Stimulated activated CD4-positive, alpha-beta T cell treated with anti-CD3 and anti-CD28 coated beads, TNF-alpha, amount 100 ng/mL, for 4 hours (primary cell): Measurements from ENCODE around the gene LRRTM3.

Source experiments
- DNase-seq, 3 experiments: peaks; one replicate each; pipeline ENCODE4 v3.0.0-alpha.2; 2020; ENCODE audit warnings: low read depth in 3 of 3

Gene LRRTM3

GRCh38 chr10:66925896-66926715 is at the start of gene LRRTM3:
Gene LRRTM3, plus strand, starts transcription at chr10:66926036.
- no peak for DNase-seq

DNA sequence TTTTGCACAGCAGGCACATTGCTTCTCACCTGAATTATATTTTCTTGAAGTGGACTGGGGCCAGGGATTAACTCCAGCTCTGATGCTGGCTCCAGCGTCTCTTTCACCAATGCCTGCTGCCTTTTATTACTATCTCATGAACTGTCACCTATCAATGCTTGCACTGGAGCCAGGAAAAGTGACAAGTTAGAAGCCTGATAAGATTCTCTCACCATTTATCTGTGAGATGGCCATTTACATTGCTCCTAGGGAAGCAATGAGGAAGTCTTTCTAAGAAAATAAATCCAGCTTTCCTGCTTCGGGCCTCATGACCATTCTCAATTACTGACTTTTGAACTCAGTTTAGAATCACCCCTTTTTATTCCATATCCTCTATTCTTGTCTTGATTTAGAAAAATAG is 48.5 kb upstream of the LRRTM3 start:
- DNase-seq: no peak

- no peak for DNase-seq
These were observed 45.5 kb upstream of the LRRTM3 start for GRCh38 chr10:66880292-66880691.

GRCh38 chr10:66880826-66881225 is 45.0 kb upstream of the LRRTM3 start:
- DNase-seq: no peak

GRCh38 chr10:66881814-66882213 is 44.0 kb upstream of the LRRTM3 start:
- DNase-seq: no peak

DNA sequence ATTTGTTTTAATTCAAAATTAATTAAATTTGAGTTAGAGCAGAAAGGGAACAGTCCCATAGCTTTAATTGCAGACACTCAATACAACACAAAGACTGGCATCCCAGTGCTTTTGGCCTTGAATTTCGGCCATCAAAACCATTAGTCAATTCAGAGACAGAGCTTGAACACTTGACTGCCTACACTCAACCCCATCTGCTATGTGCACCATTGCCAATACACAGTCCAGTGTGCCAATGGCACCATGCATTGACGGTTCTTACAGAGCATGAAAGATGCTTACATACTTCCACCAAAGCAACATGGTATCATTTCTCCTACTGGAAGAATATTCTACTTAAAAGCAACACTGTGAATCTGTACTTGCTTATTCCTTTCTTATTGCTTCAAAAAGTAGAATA is 43.6 kb upstream of the LRRTM3 start:
- no peak for DNase-seq

GRCh38 chr10:66886848-66887247 is 39.0 kb upstream of the LRRTM3 start:
- DNase-seq: no peak

GRCh38 chr10:66888237-66888636 is 37.6 kb upstream of the LRRTM3 start:
- DNase-seq: no peak

DNA sequence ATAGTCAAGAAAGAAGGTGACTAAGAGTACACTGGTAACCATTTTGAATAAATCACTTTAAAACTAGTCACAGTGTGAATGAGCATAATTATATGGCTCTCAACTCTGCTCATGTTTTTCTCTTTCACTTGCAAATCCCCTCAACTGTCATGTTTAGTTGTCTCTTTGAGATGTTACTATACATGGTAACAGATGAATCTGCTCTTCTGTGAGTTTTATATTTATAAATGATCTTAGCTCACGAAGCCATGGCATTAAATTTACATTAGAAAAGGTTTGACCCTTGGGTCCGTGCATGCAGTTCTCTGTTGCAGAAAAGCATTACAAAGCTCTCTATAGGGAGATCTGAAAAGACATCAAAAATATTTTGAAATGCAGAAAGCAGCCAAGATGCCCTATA is 33.0 kb upstream of the LRRTM3 start:
- DNase-seq: no peak

DNA sequence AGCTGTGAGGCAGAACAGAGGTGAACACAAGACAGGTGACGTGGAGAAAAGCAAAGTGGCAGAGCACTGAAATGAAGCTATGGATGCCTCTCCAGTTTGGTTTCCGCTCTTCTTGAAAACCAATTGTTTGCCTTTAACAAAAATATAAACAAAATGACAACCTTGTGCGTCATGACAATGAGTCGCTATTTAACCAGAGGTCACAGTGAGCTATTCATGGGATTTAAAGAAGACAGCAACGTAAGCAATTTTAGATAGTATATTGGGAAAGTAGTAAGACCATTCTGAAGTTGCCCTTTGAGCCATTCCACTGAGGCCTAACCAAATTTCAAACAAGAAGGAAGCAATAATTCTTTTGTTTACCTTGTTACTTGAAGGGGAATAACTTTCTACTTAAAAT is 15.2 kb upstream of the LRRTM3 start:
- DNase-seq: no peak

- no peak for DNase-seq
These were observed 9.8 kb upstream of the LRRTM3 start for GRCh38 chr10:66916030-66916429.

- DNase-seq: no peak
These were observed 8.7 kb upstream of the LRRTM3 start for GRCh38 chr10:66917104-66917503.

GRCh38 chr10:66919248-66919647 is 6.6 kb upstream of the LRRTM3 start:
- no peak for DNase-seq

- no peak for DNase-seq
These were observed 1.0 kb upstream of the LRRTM3 start for GRCh38 chr10:66924674-66925345.

- DNase-seq: no peak
These were observed 463 bp upstream of the LRRTM3 start for GRCh38 chr10:66925373-66925772.

GRCh38 chr10:66926841-66927240 is 1.0 kb downstream of the LRRTM3 start:
- DNase-seq: no peak

DNA sequence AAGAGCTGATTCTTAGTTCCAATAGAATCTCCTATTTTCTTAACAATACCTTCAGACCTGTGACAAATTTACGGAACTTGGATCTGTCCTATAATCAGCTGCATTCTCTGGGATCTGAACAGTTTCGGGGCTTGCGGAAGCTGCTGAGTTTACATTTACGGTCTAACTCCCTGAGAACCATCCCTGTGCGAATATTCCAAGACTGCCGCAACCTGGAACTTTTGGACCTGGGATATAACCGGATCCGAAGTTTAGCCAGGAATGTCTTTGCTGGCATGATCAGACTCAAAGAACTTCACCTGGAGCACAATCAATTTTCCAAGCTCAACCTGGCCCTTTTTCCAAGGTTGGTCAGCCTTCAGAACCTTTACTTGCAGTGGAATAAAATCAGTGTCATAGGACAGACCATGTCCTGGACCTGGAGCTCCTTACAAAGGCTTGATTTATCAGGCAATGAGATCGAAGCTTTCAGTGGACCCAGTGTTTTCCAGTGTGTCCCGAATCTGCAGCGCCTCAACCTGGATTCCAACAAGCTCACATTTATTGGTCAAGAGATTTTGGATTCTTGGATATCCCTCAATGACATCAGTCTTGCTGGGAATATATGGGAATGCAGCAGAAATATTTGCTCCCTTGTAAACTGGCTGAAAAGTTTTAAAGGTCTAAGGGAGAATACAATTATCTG is 1.6 kb downstream of the LRRTM3 start:
- DNase-seq: no peak

DNA sequence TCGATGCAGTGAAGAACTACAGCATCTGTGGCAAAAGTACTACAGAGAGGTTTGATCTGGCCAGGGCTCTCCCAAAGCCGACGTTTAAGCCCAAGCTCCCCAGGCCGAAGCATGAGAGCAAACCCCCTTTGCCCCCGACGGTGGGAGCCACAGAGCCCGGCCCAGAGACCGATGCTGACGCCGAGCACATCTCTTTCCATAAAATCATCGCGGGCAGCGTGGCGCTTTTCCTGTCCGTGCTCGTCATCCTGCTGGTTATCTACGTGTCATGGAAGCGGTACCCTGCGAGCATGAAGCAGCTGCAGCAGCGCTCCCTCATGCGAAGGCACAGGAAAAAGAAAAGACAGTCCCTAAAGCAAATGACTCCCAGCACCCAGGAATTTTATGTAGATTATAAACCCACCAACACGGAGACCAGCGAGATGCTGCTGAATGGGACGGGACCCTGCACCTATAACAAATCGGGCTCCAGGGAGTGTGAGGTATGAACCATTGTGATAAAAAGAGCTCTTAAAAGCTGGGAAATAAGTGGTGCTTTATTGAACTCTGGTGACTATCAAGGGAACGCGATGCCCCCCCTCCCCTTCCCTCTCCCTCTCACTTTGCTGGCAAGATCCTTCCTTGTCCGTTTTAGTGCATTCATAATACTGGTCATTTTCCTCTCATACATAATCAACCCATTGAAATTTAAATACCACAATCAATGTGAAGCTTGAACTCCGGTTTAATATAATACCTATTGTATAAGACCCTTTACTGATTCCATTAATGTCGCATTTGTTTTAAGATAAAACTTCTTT is 2.3 kb downstream of the LRRTM3 start:
- no peak for DNase-seq

DNA sequence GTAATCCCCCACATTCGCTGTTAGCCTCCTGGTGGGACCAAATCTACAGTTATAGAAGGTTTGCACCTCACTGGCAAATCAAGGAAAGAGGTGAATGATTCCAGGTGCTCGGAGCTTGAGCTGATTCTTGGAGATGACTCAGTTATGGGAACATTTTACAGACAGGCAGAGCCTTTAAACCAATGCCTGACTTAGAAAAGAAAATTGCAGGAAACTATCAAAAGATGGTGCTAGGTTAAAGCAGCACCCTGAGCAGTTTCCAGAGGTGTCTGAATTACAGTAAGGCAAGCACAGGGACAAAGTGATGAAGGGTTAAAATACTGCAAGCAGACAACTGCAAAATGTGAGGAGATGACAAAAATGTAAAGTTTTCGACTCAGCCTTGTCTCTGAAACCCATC is 2.9 kb downstream of the LRRTM3 start:
- no peak for DNase-seq

DNA sequence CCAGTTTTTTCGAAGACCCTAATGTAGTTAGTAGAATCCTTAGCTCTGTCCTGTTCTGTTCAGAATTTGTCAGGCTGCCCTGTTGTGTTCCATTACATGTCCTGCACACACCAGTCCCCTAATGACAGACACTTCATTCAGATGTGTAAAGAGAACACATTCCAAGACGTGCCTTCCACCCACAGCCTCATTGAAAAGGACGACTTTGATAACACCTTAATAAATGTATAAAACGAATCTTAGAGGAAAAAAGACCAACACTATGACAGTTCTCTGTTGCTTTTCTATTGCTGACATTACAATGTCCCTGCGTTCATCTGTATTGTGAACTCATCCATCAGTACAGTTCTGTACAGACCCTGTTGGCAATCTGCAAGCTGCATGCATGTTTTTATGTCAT is 3.5 kb downstream of the LRRTM3 start:
- no peak for DNase-seq

DNA sequence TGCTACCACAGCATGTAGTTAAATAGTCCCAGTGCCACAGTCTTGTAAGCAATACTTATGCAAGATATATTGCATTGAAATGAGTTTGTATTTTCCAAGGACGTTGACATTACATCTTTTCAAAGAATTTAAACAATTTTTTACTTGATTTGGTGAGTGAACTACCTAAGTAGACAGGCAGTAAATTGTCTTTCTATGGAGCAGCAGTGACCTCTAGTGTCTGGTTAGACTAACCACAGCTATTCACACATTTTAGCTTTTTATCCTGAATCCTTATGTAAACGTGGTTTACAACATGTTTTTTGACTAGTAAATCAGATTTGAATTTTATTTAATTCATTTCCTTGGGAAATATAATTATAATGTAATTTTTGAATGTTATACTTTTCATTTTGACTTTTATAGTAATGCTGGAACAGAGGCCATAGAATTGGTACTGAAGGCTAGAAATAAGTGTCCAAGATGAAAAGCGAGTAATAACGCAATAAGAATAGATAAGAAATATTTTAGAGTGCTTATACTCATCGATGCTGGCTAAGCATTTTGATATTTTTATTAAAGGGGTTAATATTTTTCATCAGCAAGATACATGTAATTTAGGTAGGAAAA is 5.6 kb downstream of the LRRTM3 start:
- no peak for DNase-seq

GRCh38 chr10:66931949-66932343 is 6.1 kb downstream of the LRRTM3 start:
- no peak for DNase-seq
